Parietal lobe (tissue), 2 donors: Measurements from ENCODE around the gene TNFRSF8. TPM values are rescaled to one million over a fixed set of nuclear protein-coding genes. Genes with fewer than 3 reads are reported as not detected.

Experiments
- small RNA-seq: library from RNA; depleted of rRNA; stranded (forward); fragments of <200 nt; gene quantifications from one replicate; pipeline ENCODE3, GENCODE V24; 2014; ENCODE audit warnings: low replicate concordance
- total RNA-seq: library from RNA; depleted of rRNA; stranded (reverse); fragments of >200 nt; gene quantifications from one replicate; pipeline ENCODE4 v1.2.3, GENCODE V29; 2014

TNFRSF8 gene
- not detected for total RNA-seq

DNA sequence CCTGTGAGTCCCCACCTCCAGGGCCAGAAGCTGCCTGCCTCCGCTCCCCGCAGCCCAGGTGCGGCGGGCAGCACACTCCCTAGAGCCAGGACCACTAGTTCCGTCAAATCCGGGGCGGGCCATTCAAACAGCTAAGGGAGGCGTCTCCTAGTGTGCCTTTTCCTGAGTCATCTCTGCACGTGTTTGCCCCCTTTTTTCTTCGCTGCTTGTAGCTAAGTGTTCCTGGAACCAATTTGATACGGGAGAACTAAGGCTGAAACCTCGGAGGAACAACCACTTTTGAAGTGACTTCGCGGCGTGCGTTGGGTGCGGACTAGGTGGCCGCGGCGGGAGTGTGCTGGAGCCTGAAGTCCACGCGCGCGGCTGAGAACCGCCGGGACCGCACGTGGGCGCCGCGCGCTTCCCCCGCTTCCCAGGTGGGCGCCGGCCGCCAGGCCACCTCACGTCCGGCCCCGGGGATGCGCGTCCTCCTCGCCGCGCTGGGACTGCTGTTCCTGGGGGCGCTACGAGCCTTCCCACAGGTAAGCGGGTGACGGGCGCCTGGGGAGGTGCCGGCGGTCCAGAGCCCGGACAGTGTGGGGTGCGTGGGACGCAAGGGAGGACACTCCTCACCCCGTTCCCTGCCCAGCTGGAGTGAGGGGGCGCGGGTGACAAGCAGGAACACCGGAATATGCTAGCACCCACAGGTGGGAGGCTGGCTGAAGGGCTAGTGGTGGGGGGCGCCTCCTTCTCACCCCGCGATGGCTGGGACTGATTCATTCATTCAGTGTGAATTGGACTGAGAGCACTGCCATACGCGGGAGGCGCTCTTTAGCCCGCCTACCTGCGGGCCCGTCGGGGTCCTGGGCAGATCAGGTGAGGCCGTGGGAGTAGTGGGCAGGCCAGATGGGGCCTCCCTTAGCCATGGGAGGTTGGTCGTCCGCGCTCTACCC, at the start of gene TNFRSF8:
Gene TNFRSF8, plus strand, starts transcription at position 163 of the 932 bp plus-strand sequence. Its CDS starts 296 bp downstream, at position 459.

DNA sequence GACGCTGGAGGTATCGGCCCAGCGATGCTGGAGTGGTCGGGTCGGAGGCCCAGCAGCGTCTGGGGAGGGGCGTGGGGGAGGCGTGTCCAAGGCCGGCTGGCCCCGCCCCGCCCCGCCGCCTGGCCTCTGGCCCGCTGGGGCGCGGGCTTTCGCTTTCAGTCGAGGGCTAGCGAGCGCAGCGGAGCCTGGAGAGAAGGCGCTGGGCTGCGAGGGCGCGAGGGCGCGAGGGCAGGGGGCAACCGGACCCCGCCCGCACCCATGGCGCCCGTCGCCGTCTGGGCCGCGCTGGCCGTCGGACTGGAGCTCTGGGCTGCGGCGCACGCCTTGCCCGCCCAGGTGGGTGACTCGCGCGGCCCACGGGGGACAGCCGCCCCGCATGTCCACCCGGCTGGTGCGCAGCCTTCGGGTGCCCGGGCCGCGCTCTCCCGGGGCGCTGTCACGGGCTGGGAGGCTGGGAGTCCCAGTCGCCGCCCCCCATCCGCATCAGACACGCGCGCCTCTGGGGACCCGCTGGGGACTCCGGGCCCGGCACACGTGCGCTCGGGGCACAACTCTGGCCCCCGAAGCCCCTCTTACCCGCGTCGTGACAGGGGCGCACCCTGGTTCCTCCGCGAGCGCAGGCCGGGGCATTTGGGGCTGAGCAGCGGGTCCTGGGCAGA, 103.9 kb downstream of the TNFRSF8 start, which contains the start of gene TNFRSF1B:
Gene TNFRSF1B, plus strand, starts transcription at position 158 of the 659 bp plus-strand sequence. Its CDS starts 101 bp downstream, at position 259.

Small RNAs within 50 kb of the gene (small RNA-seq; reads per million reads assigned to genes)
- gene AL096840.1 = not detected
- not detected for gene MIR4632
- gene MIR6729 = not detected
- gene RF00019 = not detected
- not detected for gene RN7SL649P
- not detected for gene RNU6-777P
- not detected for gene RPL23AP89

Other genes starting within 250 kb of the TNFRSF8 start
- not detected for gene NPPA, start 215.5 kb upstream of the TNFRSF8 start, total RNA-seq
- not detected for gene NPPB, start 204.4 kb upstream of the TNFRSF8 start, total RNA-seq
- gene KIAA2013, start 136.9 kb upstream of the TNFRSF8 start, total RNA-seq = 19.1 TPM
- 16.9 TPM for gene PLOD1, start 128.6 kb upstream of the TNFRSF8 start, total RNA-seq
- gene MFN2, start 82.9 kb upstream of the TNFRSF8 start, total RNA-seq = 47.3 TPM
- 31.6 TPM for gene MIIP, start 43.8 kb upstream of the TNFRSF8 start, total RNA-seq
- 1.9 TPM for gene TNFRSF1B, start 103.7 kb downstream of the TNFRSF8 start, total RNA-seq
- gene VPS13D, start 166.7 kb downstream of the TNFRSF8 start, total RNA-seq = 121 TPM